ENCODE data around the gene MEX3D.

- TF ChIP-seq CTCF (IDR thresholded peaks at IDR 0.05): no peak
- TF ChIP-seq EZH2 (IDR thresholded peaks at IDR 0.05; ENCODE audit: borderline replicate concordance, insufficient read depth, low read depth, low read length, poor library complexity, severe bottlenecking): no peak
Measured at GRCh38 chr19:1602091-1602707, 34.1 kb upstream of the MEX3D start.
